Measurements from ENCODE around the gene IFNA21. TPM values are rescaled to one million over a fixed set of nuclear protein-coding genes. Genes with fewer than 3 reads are reported as not detected.
A peak's percentile ranks its signal among the peaks of the same experiment; 100 is the strongest.
"Not testable (repeated sequence)": the region's sequence is repeated elsewhere in the genome, so short reads cannot be mapped to it uniquely, and the experiment has no call there.

Gene IFNA21
- not detected for total RNA-seq
- not detected for polyA plus RNA-seq (2013, experiment 1 of 2)
- not detected for polyA plus RNA-seq (2013, experiment 2 of 2)
- long read RNA-seq, experiment 1, result 0 reads
- long read RNA-seq, experiment 2, result 0 reads
- long read RNA-seq, experiment 3, result 0 reads
- long read RNA-seq, experiment 4, result 0 reads

GRCh38 chr9:21166560-21166959 lies at the start of gene IFNA21:
TSS of gene IFNA21 (minus strand) at chr9:21166660. CDS start at chr9:21166612, 48 bp downstream.
- H3K9me3 Mint-ChIP-seq; H3K27ac ChIP-seq (ENCODE audit: low read depth, low read length); H3K9ac ChIP-seq (ENCODE audit: extremely low read depth, low read length, poor library complexity, severe bottlenecking); H3K4me1 Mint-ChIP-seq; H3K4me3 ChIP-seq (ENCODE audit: low read length); H3K36me3 ChIP-seq (ENCODE audit: control insufficient read depth, insufficient read depth, low read length); H3K27ac Mint-ChIP-seq; DNase-seq; H3K4me3 Mint-ChIP-seq; H3K36me3 Mint-ChIP-seq (ENCODE audit: low read depth); H3K9me3 ChIP-seq (ENCODE audit: control insufficient read depth, low read length); H3K27me3 Mint-ChIP-seq (ENCODE audit: insufficient read depth); H3K27me3 ChIP-seq (ENCODE audit: control insufficient read depth, insufficient read depth, low read length, poor library complexity, severe bottlenecking); H3K4me1 ChIP-seq (ENCODE audit: control insufficient read depth, insufficient read depth, low read length): not testable (repeated sequence)
- WGBS, 2 experiments (ENCODE audit: insufficient coverage in 1 of 2, insufficient read length in 1 of 2), result 91% methylated on average over 2 of the region's 2 CpGs; no CpG with 5 or more reads in 1 of the 2 experiments

- not testable (repeated sequence) for H3K9me3 ChIP-seq (ENCODE audit: control insufficient read depth, low read length); H3K9me3 Mint-ChIP-seq; H3K4me3 ChIP-seq (ENCODE audit: low read length); H3K9ac ChIP-seq (ENCODE audit: extremely low read depth, low read length, poor library complexity, severe bottlenecking); H3K4me3 Mint-ChIP-seq; H3K4me1 ChIP-seq (ENCODE audit: control insufficient read depth, insufficient read depth, low read length); H3K27me3 ChIP-seq (ENCODE audit: control insufficient read depth, insufficient read depth, low read length, poor library complexity, severe bottlenecking); H3K27ac Mint-ChIP-seq; H3K36me3 ChIP-seq (ENCODE audit: control insufficient read depth, insufficient read depth, low read length); H3K36me3 Mint-ChIP-seq (ENCODE audit: low read depth); DNase-seq; H3K4me1 Mint-ChIP-seq; H3K27ac ChIP-seq (ENCODE audit: low read depth, low read length)
- 46 to 50% methylated on average over 2 to 3 of the region's 5 CpGs for WGBS, 2 experiments (ENCODE audit: insufficient coverage in 1 of 2, insufficient read length in 1 of 2)
- peak; percentile 69 for TF ChIP-seq CTCF (conservative IDR thresholded peaks at IDR 0.05)
- H3K27me3 Mint-ChIP-seq (ENCODE audit: insufficient read depth), result peaks cover 41% of the 10 kb centered on the region
Measured at GRCh38 chr9:21213411-21214326, 47.2 kb upstream of the IFNA21 start.

GRCh38 chr9:21212160-21212559 lies 45.7 kb upstream of the IFNA21 start:
- H3K27me3 Mint-ChIP-seq (ENCODE audit: insufficient read depth), result peaks cover 30% of the 10 kb centered on the region
- DNase-seq; H3K27ac Mint-ChIP-seq; H3K4me1 ChIP-seq (ENCODE audit: control insufficient read depth, insufficient read depth, low read length); H3K4me3 ChIP-seq (ENCODE audit: low read length); H3K27me3 ChIP-seq (ENCODE audit: control insufficient read depth, insufficient read depth, low read length, poor library complexity, severe bottlenecking); H3K9me3 ChIP-seq (ENCODE audit: control insufficient read depth, low read length); H3K4me3 Mint-ChIP-seq; H3K36me3 Mint-ChIP-seq (ENCODE audit: low read depth); H3K4me1 Mint-ChIP-seq; H3K9ac ChIP-seq (ENCODE audit: extremely low read depth, low read length, poor library complexity, severe bottlenecking); H3K36me3 ChIP-seq (ENCODE audit: control insufficient read depth, insufficient read depth, low read length); H3K27ac ChIP-seq (ENCODE audit: low read depth, low read length); H3K9me3 Mint-ChIP-seq: not testable (repeated sequence)
- 80% methylated on average over 2 of the region's 2 CpGs; no CpG with 5 or more reads in 1 of the 2 experiments for WGBS, 2 experiments (ENCODE audit: insufficient coverage in 1 of 2, insufficient read length in 1 of 2)

GRCh38 chr9:21210782-21211181 lies 44.3 kb upstream of the IFNA21 start:
- not testable (repeated sequence) for H3K9ac ChIP-seq (ENCODE audit: extremely low read depth, low read length, poor library complexity, severe bottlenecking); H3K27me3 ChIP-seq (ENCODE audit: control insufficient read depth, insufficient read depth, low read length, poor library complexity, severe bottlenecking); H3K4me1 ChIP-seq (ENCODE audit: control insufficient read depth, insufficient read depth, low read length); H3K4me1 Mint-ChIP-seq; H3K9me3 Mint-ChIP-seq; H3K4me3 Mint-ChIP-seq; H3K9me3 ChIP-seq (ENCODE audit: control insufficient read depth, low read length); H3K36me3 Mint-ChIP-seq (ENCODE audit: low read depth); H3K36me3 ChIP-seq (ENCODE audit: control insufficient read depth, insufficient read depth, low read length); H3K4me3 ChIP-seq (ENCODE audit: low read length); H3K27ac ChIP-seq (ENCODE audit: low read depth, low read length); H3K27ac Mint-ChIP-seq; DNase-seq
- WGBS, 2 experiments (ENCODE audit: insufficient coverage in 1 of 2, insufficient read length in 1 of 2), result 100% methylated on average over 2 of the region's 2 CpGs
- H3K27me3 Mint-ChIP-seq (ENCODE audit: insufficient read depth), result peaks cover 30% of the 10 kb centered on the region
